GM18507 (cell line): ENCODE results near the gene LSP1.

Experiments
- DNase-seq: peaks from one replicate; pipeline ENCODE4 v3.0.0; 2011; ENCODE audit warnings: low read depth; ENCODE audit not compliant: insufficient read length; ENCODE audit errors: extremely low spot score
- FAIRE-seq: peaks from 2 replicates; lab custom pipeline; 2011; peaks lifted over from hg19 to GRCh38; lab: Jason Lieb, UNC

Gene LSP1

DNA sequence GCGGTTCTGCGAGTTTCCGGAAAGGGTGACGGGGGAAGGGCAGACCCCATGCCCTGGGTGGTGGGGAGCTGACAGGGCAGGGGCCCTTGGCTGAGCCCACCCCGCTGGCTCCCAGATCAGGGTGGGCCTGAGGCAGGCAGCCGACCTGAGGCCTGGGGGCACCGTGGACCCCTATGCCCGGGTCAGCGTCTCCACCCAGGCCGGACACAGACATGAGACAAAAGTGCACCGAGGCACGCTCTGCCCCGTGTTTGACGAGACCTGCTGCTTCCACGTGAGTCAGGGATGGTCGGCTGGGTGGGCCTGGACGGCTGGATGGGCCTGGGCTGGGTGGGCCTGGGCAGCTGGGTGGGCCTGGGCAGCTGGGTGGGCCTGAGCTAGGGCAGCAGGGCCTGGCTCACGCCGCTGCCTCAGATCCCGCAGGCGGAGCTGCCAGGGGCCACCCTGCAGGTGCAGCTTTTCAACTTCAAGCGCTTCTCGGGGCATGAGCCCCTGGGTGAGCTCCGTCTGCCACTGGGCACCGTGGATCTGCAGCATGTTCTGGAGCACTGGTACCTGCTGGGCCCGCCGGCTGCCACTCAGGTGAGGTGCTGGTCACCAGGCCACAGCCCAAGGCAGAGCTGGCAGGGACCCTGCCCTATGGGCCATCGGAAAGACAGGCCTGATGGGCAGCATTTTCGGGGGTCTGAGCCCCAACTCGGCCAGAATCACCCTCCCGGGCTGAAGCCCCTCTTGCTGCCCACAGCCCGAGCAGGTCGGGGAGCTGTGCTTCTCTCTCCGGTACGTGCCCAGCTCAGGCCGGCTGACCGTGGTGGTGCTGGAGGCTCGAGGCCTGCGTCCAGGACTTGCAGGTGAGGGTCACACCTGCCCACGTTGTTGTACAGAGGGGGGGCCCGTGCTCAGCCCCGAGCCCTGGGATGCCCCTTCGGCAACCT lies 16.6 kb upstream of the LSP1 start:
- no peak for DNase-seq
- FAIRE-seq, result no peak

GRCh38 chr11:1837171-1838076 lies 15.5 kb upstream of the LSP1 start:
- DNase-seq (peak; percentile 92), FAIRE-seq (peak; percentile 88)

DNA sequence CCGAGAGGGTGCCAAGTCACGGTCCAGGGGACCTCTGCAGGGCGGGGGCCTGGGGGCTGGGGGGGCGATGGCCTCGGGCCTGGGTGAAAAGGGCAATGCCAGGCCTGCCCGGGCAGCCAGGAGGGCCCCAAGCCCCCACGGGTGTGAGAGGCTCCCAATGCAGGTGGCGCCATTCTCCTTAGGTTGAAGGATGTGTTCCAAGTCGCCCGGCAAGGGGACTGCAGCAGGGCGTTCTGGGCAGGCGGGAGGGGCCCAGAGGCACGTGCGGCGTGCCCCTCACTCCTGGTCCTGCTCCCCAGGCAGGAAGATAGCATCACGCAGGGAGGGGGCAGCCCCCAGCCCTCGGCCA lies 14.8 kb upstream of the LSP1 start:
- no peak for FAIRE-seq
- no peak for DNase-seq

- FAIRE-seq (no peak), DNase-seq (no peak)
Measured at GRCh38 chr11:1838426-1839144, 14.3 kb upstream of the LSP1 start, which contains the start of gene TNNI2. TSS of gene TNNI2 (plus strand) at chr11:1838981. CDS start at chr11:1839697, 716 bp downstream.

GRCh38 chr11:1839204-1839923 lies 13.5 kb upstream of the LSP1 start:
- FAIRE-seq (no peak), DNase-seq (no peak)

GRCh38 chr11:1839924-1840779 lies 12.7 kb upstream of the LSP1 start:
- FAIRE-seq, result peak; percentile 89
- peak; percentile 53 for DNase-seq

DNA sequence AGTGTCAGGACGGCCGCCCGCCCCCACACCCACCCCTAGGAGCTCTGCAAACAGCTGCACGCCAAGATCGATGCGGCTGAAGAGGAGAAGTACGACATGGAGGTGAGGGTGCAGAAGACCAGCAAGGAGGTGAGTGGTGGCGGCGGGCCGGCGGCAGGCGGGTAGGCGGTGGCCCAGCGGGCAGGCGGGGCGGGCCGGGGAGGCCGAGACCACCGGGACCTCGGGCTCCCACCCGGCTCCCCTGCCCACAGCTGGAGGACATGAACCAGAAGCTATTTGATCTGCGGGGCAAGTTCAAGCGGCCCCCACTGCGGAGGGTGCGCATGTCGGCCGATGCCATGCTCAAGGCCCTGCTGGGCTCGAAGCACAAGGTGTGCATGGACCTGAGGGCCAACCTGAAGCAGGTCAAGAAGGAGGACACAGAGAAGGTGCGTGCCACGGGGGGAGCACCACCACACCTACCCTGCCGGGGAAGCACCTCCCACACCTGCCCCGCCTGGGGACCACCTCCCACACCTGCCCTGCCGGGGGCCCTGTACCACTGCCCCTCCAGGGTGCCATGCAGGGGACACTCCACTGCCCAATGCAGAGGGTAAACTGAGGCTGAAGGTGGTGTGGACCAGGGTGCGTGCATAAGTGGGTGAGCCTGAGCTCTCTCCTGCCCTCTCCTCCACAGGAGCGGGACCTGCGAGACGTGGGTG lies 12.0 kb upstream of the LSP1 start:
- FAIRE-seq (no peak), DNase-seq (no peak)

DNA sequence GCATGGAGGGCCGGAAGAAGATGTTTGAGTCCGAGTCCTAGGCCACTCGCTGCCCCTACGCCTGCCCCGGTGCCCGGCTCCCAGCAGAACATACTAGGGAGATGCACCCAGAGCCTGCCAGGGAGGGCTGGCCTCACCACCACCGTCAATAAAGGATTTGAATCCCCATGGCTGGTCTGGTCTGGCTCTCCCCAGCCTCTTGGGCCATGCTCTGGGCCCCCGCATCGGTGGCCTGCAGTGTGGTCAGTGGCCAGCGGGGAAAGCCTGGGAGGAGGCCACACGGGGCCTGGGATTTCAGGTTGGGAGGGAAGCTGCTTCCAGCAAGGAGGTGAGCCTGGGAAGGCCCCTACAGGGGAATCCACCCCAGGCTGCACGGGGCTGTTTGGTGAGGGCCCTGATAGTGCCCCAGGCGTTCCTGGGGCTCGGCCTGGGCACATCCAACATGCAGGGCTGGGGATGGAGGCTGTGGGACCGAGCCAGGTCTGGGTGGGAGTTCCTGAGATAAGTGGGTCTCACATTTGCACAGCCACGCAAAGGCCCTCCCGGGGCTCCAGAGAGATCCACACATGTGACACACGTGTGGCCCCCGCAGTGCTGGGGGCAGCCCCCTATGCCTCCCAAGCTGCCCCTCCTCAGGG lies 11.3 kb upstream of the LSP1 start:
- DNase-seq (no peak), FAIRE-seq (no peak)

GRCh38 chr11:1842149-1843097 lies 10.5 kb upstream of the LSP1 start:
- no peak for FAIRE-seq
- no peak for DNase-seq

DNA sequence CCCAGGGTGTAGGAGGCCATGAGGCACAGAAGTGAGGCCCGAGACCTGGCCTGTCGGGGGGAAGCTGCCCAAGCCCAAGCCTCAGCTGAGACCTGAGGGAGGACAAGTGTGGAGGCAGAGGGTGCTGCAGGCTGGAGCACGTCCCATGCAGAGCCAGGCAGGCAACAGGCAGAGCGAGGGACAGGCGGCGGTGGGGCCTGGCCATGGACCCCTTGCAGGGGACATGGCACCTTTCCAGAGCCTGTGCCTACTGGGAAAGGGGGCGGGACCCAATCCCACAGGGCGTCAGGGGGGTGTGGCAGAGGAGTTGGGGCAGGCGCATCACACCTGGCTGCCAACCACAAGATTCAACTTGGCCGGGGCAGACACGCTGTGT lies 9.8 kb upstream of the LSP1 start:
- FAIRE-seq (no peak), DNase-seq (no peak)

DNA sequence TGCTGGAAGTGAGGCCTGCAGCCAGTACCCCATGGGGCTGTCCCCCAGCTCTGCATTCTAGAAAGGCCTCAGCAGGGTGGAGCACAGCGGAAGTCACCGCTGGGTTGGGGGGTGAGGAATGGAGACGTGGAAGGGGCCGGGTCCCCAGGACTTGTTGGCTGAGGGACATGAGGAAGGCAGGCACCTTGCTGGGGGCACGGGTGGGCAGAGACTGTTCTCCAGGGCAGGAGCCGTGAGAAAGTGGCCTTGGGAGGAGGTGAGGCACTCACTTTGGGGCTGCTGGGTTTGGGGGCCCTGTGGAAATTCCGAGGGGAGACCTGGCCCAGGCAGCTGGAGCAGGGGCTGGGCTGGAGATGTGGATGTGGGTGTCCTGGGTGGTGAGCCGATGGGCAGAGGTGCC lies 9.1 kb upstream of the LSP1 start:
- no peak for DNase-seq
- FAIRE-seq, result no peak

DNA sequence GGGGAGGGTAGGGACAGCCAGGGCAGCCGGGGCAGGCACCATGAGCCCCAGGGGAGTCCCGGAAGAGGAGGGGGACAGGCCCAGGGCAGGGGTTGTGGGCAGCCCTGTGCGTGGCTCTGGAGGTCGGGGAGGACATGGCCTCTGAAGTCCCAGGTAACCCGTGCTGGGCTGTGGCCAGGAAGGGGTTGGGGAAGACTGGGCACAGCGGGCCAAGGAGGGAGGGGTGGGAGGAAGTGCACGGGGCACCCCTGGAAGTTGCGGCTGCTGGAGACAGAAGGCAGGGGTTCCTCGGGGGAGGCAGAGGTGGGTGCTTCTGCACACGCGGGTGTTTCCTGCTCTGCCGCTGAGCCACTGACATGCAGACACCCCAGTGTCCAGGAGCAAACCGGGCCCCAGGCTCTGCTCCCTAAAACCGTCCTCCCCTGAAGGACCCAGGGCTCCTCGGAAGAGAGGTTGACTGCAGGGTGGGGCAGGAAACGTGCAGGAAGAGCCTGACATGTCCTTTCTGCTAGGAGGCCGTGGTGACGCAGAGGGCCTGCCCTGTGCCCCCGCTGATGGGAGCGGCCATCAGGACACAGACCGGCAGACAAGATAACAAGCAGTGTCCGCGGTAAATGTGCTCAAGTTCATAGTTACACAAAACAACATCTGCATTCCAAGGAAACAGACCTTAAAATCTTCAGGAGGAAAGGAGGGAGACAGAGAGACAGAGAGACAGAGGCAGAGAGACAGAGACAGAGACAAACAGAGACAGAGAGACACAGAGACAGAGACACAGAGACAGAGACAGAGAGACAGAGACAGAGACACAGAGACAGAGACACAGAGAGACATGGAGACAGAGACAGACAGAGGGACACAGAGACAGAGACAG lies 8.4 kb upstream of the LSP1 start:
- no peak for DNase-seq

DNA sequence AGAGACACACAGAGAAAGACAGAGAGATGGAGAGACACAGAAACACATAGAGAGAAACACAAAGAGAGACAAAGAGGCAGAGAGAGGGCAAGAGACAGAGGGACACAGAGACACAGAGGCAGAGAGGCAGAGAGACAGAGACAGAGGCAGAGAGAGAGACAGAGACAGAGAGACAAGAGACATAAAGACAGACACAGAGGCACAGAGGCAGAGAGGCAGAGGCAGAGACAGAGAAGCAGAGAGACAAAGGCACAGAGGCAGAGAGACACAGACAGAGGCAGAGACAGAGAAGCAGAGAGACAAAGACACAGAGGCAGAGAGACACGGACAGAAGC lies 7.8 kb upstream of the LSP1 start:
- FAIRE-seq (no peak), DNase-seq (no peak)

More for the DNA sequence above, 8.4 kb upstream of the LSP1 start:
- peak; percentile 64 for FAIRE-seq

GRCh38 chr11:1845561-1846452 lies 7.1 kb upstream of the LSP1 start:
- FAIRE-seq, result no peak
- no peak for DNase-seq
